Measurements from ENCODE around the gene ATP6V0C. TPM values are rescaled to one million over a fixed set of nuclear protein-coding genes. Genes with fewer than 3 reads are reported as not detected.

The ATP6V0C gene
- total RNA-seq, 4 donors from 2014 or later: 63.1 to 218 (median 126) TPM

DNA sequence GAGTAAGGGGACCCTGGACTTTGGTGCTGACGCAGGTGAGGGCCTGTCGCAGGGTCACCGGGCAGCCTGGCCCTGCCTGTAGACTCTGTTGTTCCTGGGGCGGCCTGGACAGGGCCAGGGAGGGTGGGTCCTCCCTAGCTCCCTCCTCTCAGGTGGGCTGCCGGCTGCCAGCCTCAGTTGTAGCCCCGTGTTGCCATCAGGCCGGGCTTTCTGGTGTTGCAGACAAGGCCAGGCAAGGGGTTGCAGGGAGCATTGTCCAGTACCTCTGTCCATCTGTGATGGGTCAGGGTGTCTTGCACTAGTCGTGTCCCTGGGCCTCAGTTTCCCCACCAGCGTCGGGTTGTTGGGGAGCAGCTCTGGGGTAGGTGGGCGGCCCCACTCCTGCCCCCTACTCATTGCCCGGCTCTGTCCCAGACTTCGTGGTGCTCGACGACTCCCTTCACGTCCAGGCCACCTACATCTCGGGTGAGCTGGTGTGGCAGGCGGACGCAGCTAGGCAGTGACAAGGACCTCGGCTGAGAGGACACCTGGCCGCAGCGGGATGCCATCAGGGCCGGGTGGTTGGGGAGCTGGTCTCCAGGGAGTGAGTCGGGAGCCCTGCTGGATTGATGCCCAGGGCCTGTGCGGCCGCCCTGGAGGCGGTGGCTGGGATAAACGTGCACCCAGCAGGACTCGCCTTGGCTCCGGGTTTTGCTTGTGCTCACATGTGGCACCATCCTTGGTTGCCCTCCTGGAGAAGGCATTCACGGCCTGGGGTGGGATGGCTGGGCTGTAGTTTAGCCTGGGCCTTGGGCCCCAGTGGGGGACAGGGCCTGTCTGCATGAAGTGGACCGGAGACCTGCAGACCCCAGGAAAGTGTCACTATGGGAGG lies 15.5 kb downstream of the ATP6V0C start:
- intact Hi-C loops (cut with DNase I; ENCODE audit: low total_unique reads): no loop called here
- 85 to 89% methylated on average over 27 to 32 of the region's 32 CpGs for WGBS, 2 donors
- DNase-seq (ENCODE audit: low spot score in 2 of 2): no peak
- no peak overlapping the region for H3K4me3 ChIP-seq (ENCODE audit: low read depth, poor library complexity, severe bottlenecking)
- TF ChIP-seq POLR2A (IDR thresholded peaks at IDR 0.05): no peak
- TF ChIP-seq, protein P1, sequence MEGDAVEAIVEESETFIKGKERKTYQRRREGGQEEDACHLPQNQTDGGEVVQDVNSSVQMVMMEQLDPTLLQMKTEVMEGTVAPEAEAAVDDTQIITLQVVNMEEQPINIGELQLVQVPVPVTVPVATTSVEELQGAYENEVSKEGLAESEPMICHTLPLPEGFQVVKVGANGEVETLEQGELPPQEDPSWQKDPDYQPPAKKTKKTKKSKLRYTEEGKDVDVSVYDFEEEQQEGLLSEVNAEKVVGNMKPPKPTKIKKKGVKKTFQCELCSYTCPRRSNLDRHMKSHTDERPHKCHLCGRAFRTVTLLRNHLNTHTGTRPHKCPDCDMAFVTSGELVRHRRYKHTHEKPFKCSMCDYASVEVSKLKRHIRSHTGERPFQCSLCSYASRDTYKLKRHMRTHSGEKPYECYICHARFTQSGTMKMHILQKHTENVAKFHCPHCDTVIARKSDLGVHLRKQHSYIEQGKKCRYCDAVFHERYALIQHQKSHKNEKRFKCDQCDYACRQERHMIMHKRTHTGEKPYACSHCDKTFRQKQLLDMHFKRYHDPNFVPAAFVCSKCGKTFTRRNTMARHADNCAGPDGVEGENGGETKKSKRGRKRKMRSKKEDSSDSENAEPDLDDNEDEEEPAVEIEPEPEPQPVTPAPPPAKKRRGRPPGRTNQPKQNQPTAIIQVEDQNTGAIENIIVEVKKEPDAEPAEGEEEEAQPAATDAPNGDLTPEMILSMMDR (IDR thresholded peaks at IDR 0.05): no peak

DNA sequence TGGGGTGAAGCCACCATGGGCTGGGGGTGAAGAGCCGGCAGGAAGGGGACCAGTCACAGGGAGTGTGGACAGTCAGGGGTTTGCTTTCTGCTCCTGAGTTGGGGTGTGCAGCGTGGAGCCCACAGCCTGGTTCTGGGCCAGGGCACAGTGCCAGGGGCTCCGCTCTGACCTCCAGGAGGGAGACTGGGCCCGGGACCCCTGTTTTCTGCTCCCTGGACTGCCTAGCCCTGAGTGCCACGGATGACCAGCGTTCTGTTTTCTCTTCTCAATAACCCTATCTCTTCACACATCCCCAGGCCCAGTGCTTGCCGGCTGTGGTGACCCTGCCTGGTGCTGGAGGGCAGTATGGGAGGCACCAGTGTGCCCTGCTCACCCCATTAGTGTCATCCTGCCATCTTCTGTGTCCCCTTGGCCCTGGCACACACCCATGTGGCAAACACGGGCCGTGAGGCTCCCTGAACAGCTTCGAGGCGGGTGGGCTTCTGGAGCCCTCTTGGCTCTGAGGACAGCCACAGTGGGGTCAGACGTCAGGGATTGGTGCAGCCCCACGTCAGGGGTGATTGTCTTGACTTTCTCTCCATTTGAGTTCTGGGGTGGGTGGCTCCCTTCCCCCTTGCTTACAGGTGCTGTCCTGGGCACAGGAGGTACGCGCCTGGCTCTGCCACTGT lies 16.3 kb downstream of the ATP6V0C start:
- no peak for DNase-seq (ENCODE audit: low spot score in 2 of 2)
- TF ChIP-seq, protein P1 (IDR thresholded peaks at IDR 0.05): no peak
- no peak for TF ChIP-seq POLR2A (IDR thresholded peaks at IDR 0.05)
- no peak overlapping the region for H3K4me3 ChIP-seq (ENCODE audit: low read depth, poor library complexity, severe bottlenecking)
- 86 to 90% methylated on average over 15 of the region's 15 CpGs for WGBS, 2 donors
- intact Hi-C loops (cut with DNase I; ENCODE audit: low total_unique reads): no loop called here

DNA sequence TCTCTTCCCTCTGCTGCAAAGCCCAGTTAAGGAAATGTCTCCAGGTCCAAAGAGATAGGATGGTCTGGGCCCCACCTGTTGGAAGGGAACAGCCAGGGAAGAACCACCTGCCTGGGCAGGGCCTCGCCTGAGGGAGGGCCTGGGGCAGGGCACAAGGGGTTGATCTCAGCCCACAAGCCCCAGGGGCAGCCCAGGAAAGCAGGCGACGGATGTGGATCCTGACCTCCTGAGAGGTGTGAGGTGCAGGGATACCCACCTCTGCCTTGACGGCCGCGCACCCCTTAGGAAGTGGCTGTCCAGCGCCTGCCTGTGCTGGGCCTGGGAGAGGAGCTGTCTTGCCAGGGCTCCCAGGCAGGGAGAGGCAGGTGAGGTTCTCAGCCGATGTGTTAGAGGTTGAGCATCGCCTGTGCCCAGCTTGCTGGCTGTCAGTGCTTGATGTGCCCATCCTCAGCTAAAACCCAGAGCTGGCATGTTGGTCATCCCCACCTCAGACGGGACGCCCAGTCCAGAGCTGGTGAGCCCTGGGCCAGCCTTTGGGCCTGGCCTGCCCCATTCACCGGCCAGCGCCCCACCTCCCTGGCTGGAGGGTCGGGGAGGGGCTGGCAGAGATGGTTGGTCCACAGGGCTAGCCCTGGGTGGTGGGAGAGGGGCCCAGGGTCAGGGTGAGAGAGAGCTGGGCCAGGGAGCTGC lies 17.0 kb downstream of the ATP6V0C start:
- H3K4me3 ChIP-seq (ENCODE audit: low read depth, poor library complexity, severe bottlenecking): no peak overlapping the region
- intact Hi-C loops (cut with DNase I; ENCODE audit: low total_unique reads): no loop called here
- 68 to 76% methylated on average over 7 to 9 of the region's 14 CpGs for WGBS, 2 donors
- no peak for DNase-seq (ENCODE audit: low spot score in 2 of 2)
- TF ChIP-seq POLR2A (IDR thresholded peaks at IDR 0.05): no peak
- TF ChIP-seq, protein P1 (IDR thresholded peaks at IDR 0.05): no peak

DNA sequence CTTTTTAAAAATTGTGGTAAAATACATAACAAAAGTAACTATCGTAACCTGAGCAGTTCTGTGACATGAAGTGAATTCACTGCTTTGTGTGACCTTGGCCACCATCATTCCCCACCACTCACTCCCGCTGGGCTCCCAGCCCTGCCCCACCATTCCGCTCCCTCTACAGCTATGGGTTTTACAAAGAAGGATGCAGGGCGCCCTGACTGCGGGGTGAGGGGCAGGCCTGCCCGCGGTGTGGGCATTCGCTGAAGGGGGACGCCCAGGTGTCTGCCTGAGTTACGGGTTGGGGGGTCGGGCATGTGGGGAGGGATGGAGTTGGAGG lies 17.6 kb downstream of the ATP6V0C start, which contains the start of gene CEMP1:
Gene CEMP1, minus strand, starts transcription at position 38 of the 325 bp plus-strand sequence. CDS start 335 bp downstream, outside the sequence.
- intact Hi-C loops (cut with DNase I; ENCODE audit: low total_unique reads): no loop called here

More for the DNA sequence above, 17.6 kb downstream of the ATP6V0C start, which contains the start of gene CEMP1:
- TF ChIP-seq, protein P1 (IDR thresholded peaks at IDR 0.05): no peak
- TF ChIP-seq POLR2A (IDR thresholded peaks at IDR 0.05): no peak
- peak within 1 kb of the TSS; percentile 61 for H3K4me3 ChIP-seq (ENCODE audit: low read depth, poor library complexity, severe bottlenecking)
- 13% methylated on average over 11 of the region's 11 CpGs for WGBS, 2 donors
- peak in 1 of 2 donors; percentile 32 for DNase-seq (ENCODE audit: low spot score in 2 of 2)
